Measurements from ENCODE around the gene TBCK.

DNA sequence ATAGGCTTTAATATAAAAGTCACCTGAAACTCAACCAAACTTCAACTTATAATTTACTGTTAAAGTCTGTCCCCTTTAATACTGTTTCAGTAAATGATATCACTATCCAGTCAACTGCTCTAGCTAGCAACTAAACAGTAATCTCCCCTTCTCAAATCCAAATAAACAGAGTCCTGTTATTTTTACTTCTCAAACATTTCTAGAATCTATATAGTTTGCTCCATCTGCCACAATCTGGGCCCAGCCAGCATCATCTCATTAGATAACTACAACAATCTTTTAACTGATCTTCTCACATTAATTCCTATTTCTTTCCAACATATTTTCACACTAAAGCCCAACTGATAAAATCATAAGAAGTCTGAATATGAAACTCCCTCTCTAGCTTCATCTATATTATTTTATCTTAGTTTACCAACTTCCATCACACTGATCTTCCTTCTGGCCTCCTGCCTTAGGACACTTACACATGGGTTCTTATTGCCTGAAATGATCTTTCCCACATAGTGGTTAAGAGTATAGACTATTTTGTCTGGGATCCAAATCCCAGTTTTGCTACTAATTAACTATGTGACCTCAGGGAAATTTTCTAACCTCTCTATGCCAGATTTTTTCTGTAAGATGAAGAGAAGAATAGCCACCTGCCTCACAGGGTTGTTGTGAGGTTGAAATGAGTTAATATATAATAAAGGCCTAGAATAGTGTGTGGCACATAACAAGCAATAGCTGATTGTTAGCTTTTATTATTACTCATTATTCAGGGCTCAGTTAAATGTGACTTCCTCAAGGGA is 18.6 kb downstream of the TBCK start:
- TF ChIP-seq, protein P1, sequence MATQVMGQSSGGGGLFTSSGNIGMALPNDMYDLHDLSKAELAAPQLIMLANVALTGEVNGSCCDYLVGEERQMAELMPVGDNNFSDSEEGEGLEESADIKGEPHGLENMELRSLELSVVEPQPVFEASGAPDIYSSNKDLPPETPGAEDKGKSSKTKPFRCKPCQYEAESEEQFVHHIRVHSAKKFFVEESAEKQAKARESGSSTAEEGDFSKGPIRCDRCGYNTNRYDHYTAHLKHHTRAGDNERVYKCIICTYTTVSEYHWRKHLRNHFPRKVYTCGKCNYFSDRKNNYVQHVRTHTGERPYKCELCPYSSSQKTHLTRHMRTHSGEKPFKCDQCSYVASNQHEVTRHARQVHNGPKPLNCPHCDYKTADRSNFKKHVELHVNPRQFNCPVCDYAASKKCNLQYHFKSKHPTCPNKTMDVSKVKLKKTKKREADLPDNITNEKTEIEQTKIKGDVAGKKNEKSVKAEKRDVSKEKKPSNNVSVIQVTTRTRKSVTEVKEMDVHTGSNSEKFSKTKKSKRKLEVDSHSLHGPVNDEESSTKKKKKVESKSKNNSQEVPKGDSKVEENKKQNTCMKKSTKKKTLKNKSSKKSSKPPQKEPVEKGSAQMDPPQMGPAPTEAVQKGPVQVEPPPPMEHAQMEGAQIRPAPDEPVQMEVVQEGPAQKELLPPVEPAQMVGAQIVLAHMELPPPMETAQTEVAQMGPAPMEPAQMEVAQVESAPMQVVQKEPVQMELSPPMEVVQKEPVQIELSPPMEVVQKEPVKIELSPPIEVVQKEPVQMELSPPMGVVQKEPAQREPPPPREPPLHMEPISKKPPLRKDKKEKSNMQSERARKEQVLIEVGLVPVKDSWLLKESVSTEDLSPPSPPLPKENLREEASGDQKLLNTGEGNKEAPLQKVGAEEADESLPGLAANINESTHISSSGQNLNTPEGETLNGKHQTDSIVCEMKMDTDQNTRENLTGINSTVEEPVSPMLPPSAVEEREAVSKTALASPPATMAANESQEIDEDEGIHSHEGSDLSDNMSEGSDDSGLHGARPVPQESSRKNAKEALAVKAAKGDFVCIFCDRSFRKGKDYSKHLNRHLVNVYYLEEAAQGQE (IDR thresholded peaks at IDR 0.05; ENCODE audit: unreplicated experiment) = no peak
- TF ChIP-seq, protein P2, sequence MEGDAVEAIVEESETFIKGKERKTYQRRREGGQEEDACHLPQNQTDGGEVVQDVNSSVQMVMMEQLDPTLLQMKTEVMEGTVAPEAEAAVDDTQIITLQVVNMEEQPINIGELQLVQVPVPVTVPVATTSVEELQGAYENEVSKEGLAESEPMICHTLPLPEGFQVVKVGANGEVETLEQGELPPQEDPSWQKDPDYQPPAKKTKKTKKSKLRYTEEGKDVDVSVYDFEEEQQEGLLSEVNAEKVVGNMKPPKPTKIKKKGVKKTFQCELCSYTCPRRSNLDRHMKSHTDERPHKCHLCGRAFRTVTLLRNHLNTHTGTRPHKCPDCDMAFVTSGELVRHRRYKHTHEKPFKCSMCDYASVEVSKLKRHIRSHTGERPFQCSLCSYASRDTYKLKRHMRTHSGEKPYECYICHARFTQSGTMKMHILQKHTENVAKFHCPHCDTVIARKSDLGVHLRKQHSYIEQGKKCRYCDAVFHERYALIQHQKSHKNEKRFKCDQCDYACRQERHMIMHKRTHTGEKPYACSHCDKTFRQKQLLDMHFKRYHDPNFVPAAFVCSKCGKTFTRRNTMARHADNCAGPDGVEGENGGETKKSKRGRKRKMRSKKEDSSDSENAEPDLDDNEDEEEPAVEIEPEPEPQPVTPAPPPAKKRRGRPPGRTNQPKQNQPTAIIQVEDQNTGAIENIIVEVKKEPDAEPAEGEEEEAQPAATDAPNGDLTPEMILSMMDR (conservative IDR thresholded peaks at IDR 0.05; ENCODE audit: low read depth in 2 of 2) = no peak
- TF ChIP-seq ETS1 (IDR thresholded peaks at IDR 0.05) (no peak), ZNF462 (CRISPR knock-in tag; IDR thresholded peaks at IDR 0.05) (no peak), CREB1 (CRISPR knock-in tag; IDR thresholded peaks at IDR 0.05; ENCODE audit: low read depth) (no peak), EZH2phosphoT487 (IDR thresholded peaks at IDR 0.05; ENCODE audit: unreplicated experiment) (no peak), NANOG (IDR thresholded peaks at IDR 0.05; ENCODE audit: borderline replicate concordance) (no peak), POLR2AphosphoS5 (IDR thresholded peaks at IDR 0.05; ENCODE audit: low read depth) (no peak), EZH2 (IDR thresholded peaks at IDR 0.05; ENCODE audit: low read depth, unreplicated experiment) (no peak), JUNB (IDR thresholded peaks at IDR 0.05; ENCODE audit: unreplicated experiment) (no peak), ZNF114 (CRISPR knock-in tag; IDR thresholded peaks at IDR 0.05) (no peak), ZNF331 (CRISPR knock-in tag; IDR thresholded peaks at IDR 0.05; ENCODE audit: low read depth) (no peak), STAT1 (IDR thresholded peaks at IDR 0.05; ENCODE audit: unreplicated experiment) (no peak)

Data from GM23338 (cell line).